Peyer's patch (tissue), 4 donors: ENCODE data around the gene YTHDC2. TPM values are rescaled to one million over a fixed set of nuclear protein-coding genes. Genes with fewer than 3 reads are reported as not detected.

ENCODE experiments used
- DNase-seq, 3 donors: peaks; one replicate each; pipeline ENCODE4 v3.0.0-alpha.2; 2017 to 2019
- H3K27ac ChIP-seq, 4 donors: fragments of 200-600 bp; sonication (generic); one replicate each; pipeline ENCODE4 v1.5.1; 2016 to 2019
- H3K27me3 ChIP-seq, 2 donors: fragments of 200-600 bp; sonication (generic); one replicate each; pipeline ENCODE4 v1.5.1; 2019
- H3K36me3 ChIP-seq, 3 donors: fragments of 200-600 bp; sonication (generic); one replicate each; pipeline ENCODE4 v1.5.1; 2016 to 2019
- H3K4me1 ChIP-seq, 4 donors: fragments of 200-600 bp; sonication (generic); one replicate each; pipeline ENCODE4 v1.5.1; 2016 to 2019
- H3K4me3 ChIP-seq, 4 donors: fragments of 200-600 bp; sonication (generic); 1 replicate in 3 of 4; 2 replicates in 1 of 4; pipeline ENCODE4 v1.5.1; 2016 to 2019; ENCODE audit warnings: mild to moderate bottlenecking in 1 of 4
- H3K9me3 ChIP-seq, 4 donors: fragments of 200-600 bp; sonication (generic); one replicate each; pipeline ENCODE4 v1.5.1; 2016 to 2019; ENCODE audit warnings: mild to moderate bottlenecking in 1 of 4
- POLR2A ChIP-seq, 2 donors: fragments of 450-650 bp; IDR thresholded peaks; one replicate each; pipeline ENCODE4 v1.5.1; 2017; ENCODE audit warnings: antibody characterized with exemption in 2 of 2, mild to moderate bottlenecking in 2 of 2, moderate library complexity in 2 of 2
- total RNA-seq, 4 donors: library from RNA; depleted of rRNA; stranded (reverse); fragments of >200 nt; gene quantifications; one replicate each; pipeline ENCODE4 v1.1.0, GENCODE V29; 2016
- TF ChIP-seq, protein P1 (sequence below), 6 experiments: fragments of 450-650 bp in 4 of 6; fragments of 200-600 bp in 2 of 6; sonication (generic) in 1 of 6; IDR thresholded peaks; one replicate each; pipeline ENCODE4 v1.5.1; 2017 to 2019; ENCODE audit warnings: antibody characterized with exemption in 6 of 6, mild to moderate bottlenecking in 3 of 6, moderate library complexity in 1 of 6

YTHDC2 gene
- total RNA-seq, 4 donors from 2014 or later, result 27.4 to 39.1 (median 30.9) TPM

GRCh38 chr5:113487781-113488644, 25.5 kb upstream of the YTHDC2 start, which contains the start of gene MCC:
TSS of gene MCC (minus strand) at chr5:113488453.
- H3K27ac ChIP-seq, result peak within 1 kb of the TSS in 1 of 4 donors; percentile 35

DNA sequence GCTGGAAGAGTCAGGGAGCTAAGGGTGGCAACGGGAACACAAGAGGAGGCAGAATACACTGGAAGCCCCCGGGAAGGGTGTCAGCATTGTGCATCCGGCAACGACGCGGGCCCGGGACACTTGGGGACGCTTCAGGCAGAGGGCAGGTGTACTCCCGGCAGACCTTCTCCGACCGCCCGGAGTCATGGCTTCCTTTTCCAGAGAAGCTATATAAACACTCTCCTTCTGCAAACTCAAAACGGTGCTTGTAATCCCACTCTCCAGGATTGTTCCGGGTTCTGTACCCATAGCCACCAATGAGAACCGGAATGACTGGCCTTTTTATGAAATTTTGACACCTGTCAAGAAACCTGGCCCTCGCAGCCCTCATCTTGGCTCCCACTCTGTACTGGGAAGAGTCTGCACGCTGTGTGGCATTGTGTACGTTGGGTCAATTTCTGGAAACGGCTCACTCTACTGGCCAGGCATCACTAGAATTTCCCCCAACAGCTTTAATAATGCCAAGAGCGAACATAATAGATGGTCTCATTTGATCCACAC, 24.8 kb upstream of the YTHDC2 start:
- peak overlapping the region; percentile 24 to 64 (median 50) for H3K4me3 ChIP-seq
- peaks cover 0 to 12% (median 3%) of the 10 kb centered on the region in 4 donors for H3K9me3 ChIP-seq
- H3K4me1 ChIP-seq, result peaks cover 0 to 21% (median 2%) of the 10 kb centered on the region in 4 donors
- DNase-seq, result no peak
- no peaks in the 10 kb centered on the region for H3K36me3 ChIP-seq
- H3K27me3 ChIP-seq, result no peaks in the 10 kb centered on the region
- H3K27ac ChIP-seq, result no peak overlapping the region
- no peak for TF ChIP-seq POLR2A (IDR thresholded peaks at IDR 0.05)
- TF ChIP-seq, protein P1, sequence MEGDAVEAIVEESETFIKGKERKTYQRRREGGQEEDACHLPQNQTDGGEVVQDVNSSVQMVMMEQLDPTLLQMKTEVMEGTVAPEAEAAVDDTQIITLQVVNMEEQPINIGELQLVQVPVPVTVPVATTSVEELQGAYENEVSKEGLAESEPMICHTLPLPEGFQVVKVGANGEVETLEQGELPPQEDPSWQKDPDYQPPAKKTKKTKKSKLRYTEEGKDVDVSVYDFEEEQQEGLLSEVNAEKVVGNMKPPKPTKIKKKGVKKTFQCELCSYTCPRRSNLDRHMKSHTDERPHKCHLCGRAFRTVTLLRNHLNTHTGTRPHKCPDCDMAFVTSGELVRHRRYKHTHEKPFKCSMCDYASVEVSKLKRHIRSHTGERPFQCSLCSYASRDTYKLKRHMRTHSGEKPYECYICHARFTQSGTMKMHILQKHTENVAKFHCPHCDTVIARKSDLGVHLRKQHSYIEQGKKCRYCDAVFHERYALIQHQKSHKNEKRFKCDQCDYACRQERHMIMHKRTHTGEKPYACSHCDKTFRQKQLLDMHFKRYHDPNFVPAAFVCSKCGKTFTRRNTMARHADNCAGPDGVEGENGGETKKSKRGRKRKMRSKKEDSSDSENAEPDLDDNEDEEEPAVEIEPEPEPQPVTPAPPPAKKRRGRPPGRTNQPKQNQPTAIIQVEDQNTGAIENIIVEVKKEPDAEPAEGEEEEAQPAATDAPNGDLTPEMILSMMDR (IDR thresholded peaks at IDR 0.05), result no peak

More at GRCh38 chr5:113487781-113488644, 25.5 kb upstream of the YTHDC2 start, which contains the start of gene MCC:
- DNase-seq, result peak in 2 of 3 donors; percentile 57 to 73
- no peaks in the 10 kb centered on the region for H3K27me3 ChIP-seq
- H3K36me3 ChIP-seq, result no peaks in the 10 kb centered on the region
- H3K9me3 ChIP-seq, result peaks cover 0 to 12% (median 3%) of the 10 kb centered on the region in 4 donors
- peaks cover 0 to 21% (median 2%) of the 10 kb centered on the region in 4 donors for H3K4me1 ChIP-seq
- H3K4me3 ChIP-seq, result peak within 1 kb of the TSS; percentile 24 to 64 (median 50)
- TF ChIP-seq, protein P1 (IDR thresholded peaks at IDR 0.05), result no peak

- Histone ChIP-seq H3K27ac (no peak overlapping the region), H3K27me3 (no peaks in the 10 kb centered on the region), H3K36me3 (no peaks in the 10 kb centered on the region), H3K9me3 (peaks cover 0 to 12% (median 3%) of the 10 kb centered on the region in 4 donors), H3K4me3 (no peak overlapping the region), H3K4me1 (peaks cover 0 to 21% (median 2%) of the 10 kb centered on the region in 4 donors)
- no peak for DNase-seq
- TF ChIP-seq, protein P1 (IDR thresholded peaks at IDR 0.05), result no peak
- no peak for TF ChIP-seq POLR2A (IDR thresholded peaks at IDR 0.05)
Measured at GRCh38 chr5:113489299-113489698, 24.2 kb upstream of the YTHDC2 start.

GRCh38 chr5:113490317-113490716, 23.2 kb upstream of the YTHDC2 start:
- peaks cover 0 to 21% (median 2%) of the 10 kb centered on the region in 4 donors for H3K4me1 ChIP-seq
- H3K27ac ChIP-seq, result no peak overlapping the region
- DNase-seq, result no peak
- no peaks in the 10 kb centered on the region for H3K27me3 ChIP-seq
- H3K36me3 ChIP-seq, result no peaks in the 10 kb centered on the region
- TF ChIP-seq POLR2A (IDR thresholded peaks at IDR 0.05), result no peak
- TF ChIP-seq, protein P1 (IDR thresholded peaks at IDR 0.05), result no peak
- H3K4me3 ChIP-seq, result no peak overlapping the region
- H3K9me3 ChIP-seq, result peaks cover 0 to 12% (median 3%) of the 10 kb centered on the region in 4 donors

DNA sequence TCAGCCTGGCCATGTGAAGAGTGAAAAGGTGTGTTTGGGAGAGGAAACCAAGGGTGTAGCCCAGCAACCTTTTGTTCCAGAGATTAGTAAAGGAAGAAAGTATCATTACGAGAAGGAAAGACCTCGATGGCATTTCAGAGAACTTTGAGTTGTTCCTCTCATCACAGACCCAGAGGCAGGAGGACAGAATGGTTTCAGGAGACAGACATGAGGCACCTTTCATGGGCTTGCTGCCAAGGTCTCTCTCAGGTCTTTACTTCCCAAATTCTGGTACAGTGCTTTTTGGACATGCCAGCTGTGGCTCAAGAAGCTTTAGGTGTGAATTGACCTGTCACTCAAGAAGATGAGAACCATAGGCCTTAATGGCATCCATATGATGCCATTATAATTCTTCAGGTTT, 22.5 kb upstream of the YTHDC2 start:
- Histone ChIP-seq H3K4me1 (peaks cover 0 to 21% (median 2%) of the 10 kb centered on the region in 4 donors), H3K4me3 (no peak overlapping the region), H3K27me3 (no peaks in the 10 kb centered on the region), H3K27ac (no peak overlapping the region), H3K9me3 (peaks cover 0 to 12% (median 3%) of the 10 kb centered on the region in 4 donors), H3K36me3 (no peaks in the 10 kb centered on the region)
- TF ChIP-seq, protein P1 (IDR thresholded peaks at IDR 0.05), result no peak
- TF ChIP-seq POLR2A (IDR thresholded peaks at IDR 0.05), result no peak
- no peak for DNase-seq
